Measurements from ENCODE around the gene NAA10. TPM values are rescaled to one million over a fixed set of nuclear protein-coding genes. Genes with fewer than 3 reads are reported as not detected.
A peak's percentile ranks its signal among the peaks of the same experiment; 100 is the strongest.

The NAA10 gene
- polyA plus RNA-seq, 1 donor from 2014 or later: 91.4 TPM

GRCh38 chrX:153885968-153886903 is 48.6 kb downstream of the NAA10 start, which contains the start of gene L1CAM:
Gene L1CAM, minus strand, starts transcription at chrX:153886173. Its CDS starts 10,337 bp downstream, at chrX:153875836.
- Mint-ChIP-seq H3K4me1 (peaks cover 12 to 19% (median 14%) of the 10 kb centered on the region in 3 donors), H3K27ac (no peak within 1 kb of the TSS), H3K36me3 (no peaks in the 10 kb centered on the region), H3K9me3 (no peaks in the 10 kb centered on the region), H3K4me3 (peak within 1 kb of the TSS in 2 of 4 donors; percentile 65 to 74), H3K27me3 (peaks cover 11% of the 10 kb centered on the region)

- Mint-ChIP-seq H3K9me3 (no peaks in the 10 kb centered on the region), H3K27me3 (peaks cover 12% of the 10 kb centered on the region), H3K36me3 (peaks cover 2% of the 10 kb centered on the region), H3K27ac (no peak overlapping the region), H3K4me3 (peak overlapping the region in 1 of 4 donors; percentile 74), H3K4me1 (peaks cover 12 to 19% (median 14%) of the 10 kb centered on the region in 3 donors)
These were observed 49.5 kb downstream of the NAA10 start for GRCh38 chrX:153885208-153885787.

DNA sequence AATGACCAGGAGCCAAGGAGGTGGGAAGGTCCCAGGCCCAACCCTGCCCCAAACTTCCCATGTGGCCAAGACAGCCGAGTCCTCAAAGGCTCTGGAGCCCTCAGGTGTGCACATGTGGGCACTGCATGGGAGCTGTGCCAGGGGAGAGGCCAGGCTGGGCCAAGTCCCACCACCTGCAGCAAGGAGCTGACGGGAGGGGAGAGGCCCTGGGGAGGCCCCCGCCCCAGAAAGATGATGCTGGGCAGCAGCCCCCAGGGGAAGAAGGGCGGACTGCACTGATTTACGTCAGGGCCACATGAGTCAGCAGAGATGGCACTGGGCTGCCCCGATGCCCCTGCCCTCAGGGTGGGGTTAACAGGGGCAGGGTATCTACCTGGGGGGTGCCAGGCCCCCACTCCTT is 50.2 kb downstream of the NAA10 start:
- Mint-ChIP-seq H3K27ac (no peak overlapping the region), H3K27me3 (peaks cover 17% of the 10 kb centered on the region), H3K4me1 (peaks cover 12 to 19% (median 14%) of the 10 kb centered on the region in 3 donors), H3K9me3 (no peaks in the 10 kb centered on the region), H3K4me3 (peak overlapping the region in 1 of 4 donors; percentile 75), H3K36me3 (peaks cover 2% of the 10 kb centered on the region)

DNA sequence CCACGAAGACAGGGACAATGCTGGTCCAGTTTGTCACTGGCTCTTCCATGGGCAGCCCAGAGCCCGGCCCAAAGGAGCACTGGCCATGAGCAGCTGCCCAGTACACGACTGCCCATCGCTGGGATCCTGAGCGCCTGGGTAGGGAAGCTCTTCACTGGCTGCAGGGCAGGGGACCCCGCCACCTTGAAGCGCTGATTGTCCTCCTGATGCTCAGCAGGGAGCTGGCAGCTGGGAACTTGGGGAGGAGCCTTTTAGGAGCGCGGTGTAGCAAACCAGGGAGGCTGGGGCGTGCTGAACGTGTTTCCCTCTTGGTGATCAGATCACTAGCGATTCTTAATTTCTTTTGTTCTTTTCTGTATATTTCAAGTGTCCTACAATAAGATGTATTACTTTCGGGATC is 50.7 kb downstream of the NAA10 start:
- Mint-ChIP-seq H3K4me3 (peak overlapping the region in 3 of 4 donors; percentile 24 to 75 (median 25)), H3K27me3 (peaks cover 21% of the 10 kb centered on the region), H3K36me3 (peaks cover 2% of the 10 kb centered on the region), H3K9me3 (no peaks in the 10 kb centered on the region), H3K4me1 (peaks cover 12 to 19% (median 14%) of the 10 kb centered on the region in 3 donors), H3K27ac (no peak overlapping the region)

DNA sequence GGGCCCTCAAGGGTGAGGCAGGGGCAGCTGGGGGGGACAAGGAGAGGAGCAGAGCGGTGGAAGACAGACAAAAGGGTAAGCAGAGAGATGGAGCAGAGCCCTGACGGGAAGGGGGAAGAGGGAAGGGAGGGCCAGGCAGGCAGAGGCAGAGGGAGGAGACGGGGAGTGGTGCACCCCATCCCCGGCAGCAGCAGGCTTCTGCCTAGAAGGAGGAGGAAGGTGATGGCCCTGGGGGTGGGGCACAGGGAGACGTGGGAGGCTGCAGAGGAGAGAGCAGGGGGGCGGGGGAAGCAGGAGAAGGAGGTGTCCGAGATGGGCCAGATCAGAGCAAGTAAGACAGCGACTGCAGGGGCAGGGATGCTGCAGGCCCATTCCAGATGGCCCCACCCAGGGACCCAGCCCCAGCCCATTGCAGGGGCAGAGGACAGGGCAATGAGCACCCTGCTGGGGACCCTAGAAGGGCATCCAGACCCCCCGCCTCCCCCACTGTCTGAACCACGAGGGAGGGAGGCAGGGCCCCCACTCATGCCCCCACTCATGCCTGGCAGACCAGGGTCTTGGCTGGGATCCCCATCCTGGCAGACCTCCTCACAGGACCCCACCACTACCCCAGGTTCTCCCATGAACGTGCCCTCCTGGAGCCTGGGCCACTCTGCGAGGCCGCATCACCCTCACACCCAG is 51.5 kb downstream of the NAA10 start:
- H3K4me3 Mint-ChIP-seq: no peak overlapping the region
- no peak overlapping the region for H3K27ac Mint-ChIP-seq
- peaks cover 27% of the 10 kb centered on the region for H3K27me3 Mint-ChIP-seq
- no peaks in the 10 kb centered on the region for H3K9me3 Mint-ChIP-seq
- H3K4me1 Mint-ChIP-seq: peaks cover 9 to 16% (median 10%) of the 10 kb centered on the region in 3 donors
- peaks cover 2% of the 10 kb centered on the region for H3K36me3 Mint-ChIP-seq

DNA sequence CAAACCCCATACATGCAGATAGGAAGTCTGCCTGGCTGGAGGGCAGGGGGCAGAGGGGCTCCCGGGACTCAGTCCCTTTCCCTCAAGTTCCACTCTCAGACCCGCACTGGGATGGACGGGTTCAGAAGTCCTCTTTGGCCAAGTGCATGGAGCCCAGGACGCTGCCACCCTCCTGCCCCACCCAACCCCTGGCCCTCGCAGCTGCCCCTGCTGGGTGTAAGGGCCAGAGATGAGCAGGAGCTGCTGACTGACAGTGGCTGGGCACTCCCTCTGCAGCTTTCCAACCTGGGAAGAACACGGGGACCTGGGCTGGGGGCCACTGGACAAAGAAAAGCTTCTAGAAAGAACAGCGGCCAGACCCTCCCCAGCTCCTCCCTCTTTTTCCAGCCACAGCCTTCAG is 52.3 kb downstream of the NAA10 start:
- no peak overlapping the region for H3K4me3 Mint-ChIP-seq
- no peak overlapping the region for H3K27ac Mint-ChIP-seq
- H3K27me3 Mint-ChIP-seq: peaks cover 33% of the 10 kb centered on the region
- H3K4me1 Mint-ChIP-seq: peaks cover 5 to 15% (median 9%) of the 10 kb centered on the region in 3 donors
- no peaks in the 10 kb centered on the region for H3K9me3 Mint-ChIP-seq
- H3K36me3 Mint-ChIP-seq: peaks cover 2% of the 10 kb centered on the region

DNA sequence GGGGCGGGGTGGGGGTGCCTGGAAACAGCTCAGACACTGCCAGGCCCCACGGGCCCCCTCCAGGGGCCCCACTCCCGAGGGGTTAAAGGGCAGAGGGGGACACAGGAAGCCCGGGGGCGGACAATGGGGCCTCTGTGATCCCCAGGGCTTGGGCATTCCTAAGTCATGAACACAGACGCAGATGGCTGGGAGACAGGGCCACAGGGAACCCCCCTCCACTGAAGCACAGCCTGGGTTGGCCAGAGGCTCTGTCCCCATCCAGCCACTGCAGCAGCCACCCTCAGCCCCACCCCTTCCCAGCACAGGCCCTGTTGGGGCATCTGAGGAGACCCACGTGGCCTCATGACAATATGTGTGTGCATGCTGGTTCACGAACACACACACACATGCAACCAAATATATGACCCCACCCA is 52.7 kb downstream of the NAA10 start:
- Mint-ChIP-seq H3K36me3 (peaks cover 2% of the 10 kb centered on the region), H3K4me1 (peaks cover 3 to 14% (median 10%) of the 10 kb centered on the region in 3 donors), H3K27ac (no peak overlapping the region), H3K27me3 (peaks cover 33% of the 10 kb centered on the region), H3K9me3 (no peaks in the 10 kb centered on the region), H3K4me3 (no peak overlapping the region)

- peaks cover 0 to under 1% (median 0%) of the 10 kb centered on the region in 3 donors for H3K9me3 Mint-ChIP-seq
- peaks cover 3 to 14% (median 10%) of the 10 kb centered on the region in 3 donors for H3K4me1 Mint-ChIP-seq
- no peak overlapping the region for H3K4me3 Mint-ChIP-seq
- H3K27ac Mint-ChIP-seq: no peak overlapping the region
- H3K27me3 Mint-ChIP-seq: peaks cover 33% of the 10 kb centered on the region
- peaks cover 2% of the 10 kb centered on the region for H3K36me3 Mint-ChIP-seq
These were observed 53.6 kb downstream of the NAA10 start for GRCh38 chrX:153881281-153881680.

- Mint-ChIP-seq H3K27me3 (peaks cover 33% of the 10 kb centered on the region), H3K36me3 (peaks cover 2% of the 10 kb centered on the region), H3K4me1 (peaks cover 3 to 14% (median 10%) of the 10 kb centered on the region in 3 donors), H3K9me3 (peaks cover 0 to 3% (median 0%) of the 10 kb centered on the region in 3 donors), H3K27ac (no peak overlapping the region), H3K4me3 (no peak overlapping the region)
These were observed 54.4 kb downstream of the NAA10 start for GRCh38 chrX:153880440-153880815.

DNA sequence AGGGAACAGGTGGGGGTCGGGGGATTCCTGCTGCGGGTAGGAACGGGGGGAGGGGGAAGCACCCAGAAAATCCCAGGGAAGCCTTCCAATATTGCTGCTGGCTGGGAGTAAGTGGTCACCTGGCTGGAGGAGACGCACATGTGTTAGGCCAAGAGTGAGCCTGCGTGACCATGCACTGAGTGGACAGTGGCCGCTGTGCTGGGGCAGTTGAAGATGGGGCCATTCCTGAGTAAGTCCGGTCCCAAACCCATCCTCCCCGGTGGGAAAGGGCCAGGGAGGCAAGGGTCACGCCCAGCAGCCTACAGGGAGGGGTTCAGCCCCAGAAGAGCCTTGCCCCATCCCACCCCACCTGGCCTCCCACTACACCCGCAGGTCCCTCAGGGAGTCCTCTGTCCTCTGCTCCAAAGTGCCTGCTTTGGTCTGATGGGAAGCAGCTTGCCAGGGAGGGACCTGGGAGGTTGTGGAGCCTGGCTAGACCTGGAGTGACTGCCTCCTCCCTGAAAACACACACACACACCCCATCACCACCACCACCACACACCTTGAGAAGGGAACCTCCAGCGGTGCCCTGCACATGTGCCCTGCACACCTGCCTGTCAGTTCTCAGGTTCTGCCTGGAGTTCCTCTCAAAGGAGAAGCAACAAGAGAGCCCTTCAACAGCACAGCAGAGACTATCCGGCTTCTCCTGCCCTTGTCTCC is 54.9 kb downstream of the NAA10 start:
- Mint-ChIP-seq H3K27ac (no peak overlapping the region), H3K9me3 (peaks cover 0 to 3% (median 0%) of the 10 kb centered on the region in 3 donors), H3K36me3 (peaks cover 2% of the 10 kb centered on the region), H3K4me1 (peaks cover 3 to 14% (median 10%) of the 10 kb centered on the region in 3 donors), H3K27me3 (peaks cover 33% of the 10 kb centered on the region), H3K4me3 (no peak overlapping the region)

Other genes with a start within 250 kb of the NAA10 start
- gene SLC6A8, start 247.1 kb downstream of the NAA10 start, polyA plus RNA-seq: 0.08 TPM
- 254 TPM for gene BCAP31, start 210.7 kb downstream of the NAA10 start, polyA plus RNA-seq
- gene ABCD1, start 210.2 kb downstream of the NAA10 start, polyA plus RNA-seq: 3.6 TPM
- not detected for gene PLXNB3, start 170.8 kb downstream of the NAA10 start, polyA plus RNA-seq
- gene SRPK3, start 154.0 kb downstream of the NAA10 start, polyA plus RNA-seq: not detected
- 104 TPM for gene IDH3G, start 140.7 kb downstream of the NAA10 start, polyA plus RNA-seq
- gene SSR4, start 140.4 kb downstream of the NAA10 start, polyA plus RNA-seq: 395 TPM
- gene PDZD4, start 104.5 kb downstream of the NAA10 start, polyA plus RNA-seq: 0.15 TPM
- gene L1CAM, start 48.9 kb downstream of the NAA10 start, polyA plus RNA-seq: 1.8 TPM
- not detected for gene AVPR2, start 30.4 kb downstream of the NAA10 start, polyA plus RNA-seq
- 123 TPM for gene ARHGAP4, start 8.8 kb downstream of the NAA10 start, polyA plus RNA-seq
- 1.2 TPM for gene RENBP, start 9.6 kb upstream of the NAA10 start, polyA plus RNA-seq
- gene HCFC1, start 36.8 kb upstream of the NAA10 start, polyA plus RNA-seq: 12.2 TPM
- 7.1 TPM for gene TMEM187, start 37.7 kb upstream of the NAA10 start, polyA plus RNA-seq
- 110 TPM for gene IRAK1, start 84.9 kb upstream of the NAA10 start, polyA plus RNA-seq
- 20.0 TPM for gene MECP2, start 162.7 kb upstream of the NAA10 start, polyA plus RNA-seq
- gene OPN1LW, start 209.2 kb upstream of the NAA10 start, polyA plus RNA-seq: not detected
- gene OPN1MW, start 247.6 kb upstream of the NAA10 start, polyA plus RNA-seq: not detected